Erythroblast (primary cell): ENCODE data around the gene PAEP.

Experiments used
- GATA1 ChIP-seq: IDR thresholded peaks from 2 replicates; pipeline ENCODE4 v1.6.1; 2011; ENCODE audit warnings: low read depth, mild to moderate bottlenecking, control low read depth, low read length, moderate library complexity
- POLR2A ChIP-seq: IDR thresholded peaks from 2 replicates; pipeline ENCODE4 v1.6.1; 2011; ENCODE audit warnings: mild to moderate bottlenecking, low read length

DNA sequence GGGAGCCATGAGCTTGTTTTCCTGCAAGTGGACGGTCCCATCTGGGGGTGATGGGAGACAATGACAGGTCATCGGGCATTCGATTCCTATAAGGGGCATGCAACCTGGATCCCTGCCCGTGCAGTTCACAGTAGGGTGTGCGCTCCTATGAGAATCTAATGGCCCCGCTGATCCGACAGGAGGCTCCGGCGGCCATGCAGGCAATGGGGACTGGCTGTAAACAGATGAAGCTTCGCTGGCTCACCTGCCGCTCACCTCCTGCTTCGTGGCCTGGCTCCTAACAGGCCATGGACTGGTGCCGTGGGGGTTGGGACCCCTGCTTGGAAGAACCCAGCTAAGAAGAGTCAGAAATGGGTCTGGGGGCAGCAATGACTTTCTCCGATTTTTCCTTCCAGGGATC is 21.0 kb downstream of the PAEP start:
- TF ChIP-seq POLR2A (no peak), GATA1 (no peak)
